ENCODE results near the gene TC2N.

DNA sequence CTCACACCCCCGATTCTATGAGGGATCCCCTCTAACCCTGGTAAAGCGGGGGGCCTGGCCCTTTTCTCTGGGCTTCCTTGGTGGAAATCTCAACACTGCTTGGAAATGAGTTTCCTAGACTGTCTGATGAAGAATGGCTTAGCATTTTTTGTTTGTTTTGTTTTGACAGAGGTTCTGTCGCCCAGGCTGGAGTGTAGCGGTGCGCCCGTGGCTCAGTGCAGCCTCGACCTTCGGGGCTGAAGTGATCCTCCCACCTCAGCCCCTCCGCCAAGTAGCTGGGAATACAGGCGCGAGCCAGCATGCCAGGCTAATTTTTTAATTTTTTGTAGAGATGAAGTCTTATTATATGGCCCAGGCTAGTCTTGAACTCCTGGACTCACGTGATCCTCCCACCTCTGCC lies 30.3 kb downstream of the TC2N start:
- TF ChIP-seq POLR2A (IDR thresholded peaks at IDR 0.05; ENCODE audit: low read depth, low read length) (no peak), RAD21 (IDR thresholded peaks at IDR 0.05; ENCODE audit: low read length) (no peak), MAZ (IDR thresholded peaks at IDR 0.05; ENCODE audit: borderline replicate concordance, low read depth, low read length) (no peak), SMC3 (IDR thresholded peaks at IDR 0.05; ENCODE audit: low read depth, low read length) (no peak), MXI1 (IDR thresholded peaks at IDR 0.05; ENCODE audit: borderline replicate concordance, low read depth, low read length) (no peak), BHLHE40 (IDR thresholded peaks at IDR 0.05; ENCODE audit: low read depth, low read length) (no peak), FOS (IDR thresholded peaks at IDR 0.05; ENCODE audit: low read depth, low read length) (no peak)
- TF ChIP-seq, protein P1, sequence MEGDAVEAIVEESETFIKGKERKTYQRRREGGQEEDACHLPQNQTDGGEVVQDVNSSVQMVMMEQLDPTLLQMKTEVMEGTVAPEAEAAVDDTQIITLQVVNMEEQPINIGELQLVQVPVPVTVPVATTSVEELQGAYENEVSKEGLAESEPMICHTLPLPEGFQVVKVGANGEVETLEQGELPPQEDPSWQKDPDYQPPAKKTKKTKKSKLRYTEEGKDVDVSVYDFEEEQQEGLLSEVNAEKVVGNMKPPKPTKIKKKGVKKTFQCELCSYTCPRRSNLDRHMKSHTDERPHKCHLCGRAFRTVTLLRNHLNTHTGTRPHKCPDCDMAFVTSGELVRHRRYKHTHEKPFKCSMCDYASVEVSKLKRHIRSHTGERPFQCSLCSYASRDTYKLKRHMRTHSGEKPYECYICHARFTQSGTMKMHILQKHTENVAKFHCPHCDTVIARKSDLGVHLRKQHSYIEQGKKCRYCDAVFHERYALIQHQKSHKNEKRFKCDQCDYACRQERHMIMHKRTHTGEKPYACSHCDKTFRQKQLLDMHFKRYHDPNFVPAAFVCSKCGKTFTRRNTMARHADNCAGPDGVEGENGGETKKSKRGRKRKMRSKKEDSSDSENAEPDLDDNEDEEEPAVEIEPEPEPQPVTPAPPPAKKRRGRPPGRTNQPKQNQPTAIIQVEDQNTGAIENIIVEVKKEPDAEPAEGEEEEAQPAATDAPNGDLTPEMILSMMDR (conservative IDR thresholded peaks at IDR 0.05; ENCODE audit: low read depth, low read length) = no peak
- TF ChIP-seq, protein P2, sequence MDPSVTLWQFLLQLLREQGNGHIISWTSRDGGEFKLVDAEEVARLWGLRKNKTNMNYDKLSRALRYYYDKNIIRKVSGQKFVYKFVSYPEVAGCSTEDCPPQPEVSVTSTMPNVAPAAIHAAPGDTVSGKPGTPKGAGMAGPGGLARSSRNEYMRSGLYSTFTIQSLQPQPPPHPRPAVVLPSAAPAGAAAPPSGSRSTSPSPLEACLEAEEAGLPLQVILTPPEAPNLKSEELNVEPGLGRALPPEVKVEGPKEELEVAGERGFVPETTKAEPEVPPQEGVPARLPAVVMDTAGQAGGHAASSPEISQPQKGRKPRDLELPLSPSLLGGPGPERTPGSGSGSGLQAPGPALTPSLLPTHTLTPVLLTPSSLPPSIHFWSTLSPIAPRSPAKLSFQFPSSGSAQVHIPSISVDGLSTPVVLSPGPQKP (IDR thresholded peaks at IDR 0.05; ENCODE audit: borderline replicate concordance, low read depth, low read length) = no peak
